Measurements from ENCODE around the gene GRK5. TPM values are rescaled to one million over a fixed set of nuclear protein-coding genes. Genes with fewer than 3 reads are reported as not detected.

Gene GRK5
- total RNA-seq, 3 donors from 2014 or later (not counting 1 experiment from before 2014, with no cell fraction given) = 37.6 to 54.3 (median 47.9) TPM

- TF ChIP-seq, protein P1, sequence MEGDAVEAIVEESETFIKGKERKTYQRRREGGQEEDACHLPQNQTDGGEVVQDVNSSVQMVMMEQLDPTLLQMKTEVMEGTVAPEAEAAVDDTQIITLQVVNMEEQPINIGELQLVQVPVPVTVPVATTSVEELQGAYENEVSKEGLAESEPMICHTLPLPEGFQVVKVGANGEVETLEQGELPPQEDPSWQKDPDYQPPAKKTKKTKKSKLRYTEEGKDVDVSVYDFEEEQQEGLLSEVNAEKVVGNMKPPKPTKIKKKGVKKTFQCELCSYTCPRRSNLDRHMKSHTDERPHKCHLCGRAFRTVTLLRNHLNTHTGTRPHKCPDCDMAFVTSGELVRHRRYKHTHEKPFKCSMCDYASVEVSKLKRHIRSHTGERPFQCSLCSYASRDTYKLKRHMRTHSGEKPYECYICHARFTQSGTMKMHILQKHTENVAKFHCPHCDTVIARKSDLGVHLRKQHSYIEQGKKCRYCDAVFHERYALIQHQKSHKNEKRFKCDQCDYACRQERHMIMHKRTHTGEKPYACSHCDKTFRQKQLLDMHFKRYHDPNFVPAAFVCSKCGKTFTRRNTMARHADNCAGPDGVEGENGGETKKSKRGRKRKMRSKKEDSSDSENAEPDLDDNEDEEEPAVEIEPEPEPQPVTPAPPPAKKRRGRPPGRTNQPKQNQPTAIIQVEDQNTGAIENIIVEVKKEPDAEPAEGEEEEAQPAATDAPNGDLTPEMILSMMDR (IDR thresholded peaks at IDR 0.05) = no peak
- H3K4me1 ChIP-seq (ENCODE audit: control insufficient read depth, insufficient read depth, low read length) = peaks cover 4% of the 10 kb centered on the region
- H3K9me3 ChIP-seq (ENCODE audit: control insufficient read depth, insufficient read depth, low read length) = peaks cover 10% of the 10 kb centered on the region
- no peaks in the 10 kb centered on the region for H3K36me3 ChIP-seq (ENCODE audit: control insufficient read depth, insufficient read depth, low read length)
- Mint-ChIP-seq H3K4me1 (peaks cover 26 to 40% of the 10 kb centered on the region in 2 donors), H3K36me3 (no peaks in the 10 kb centered on the region), H3K4me3 (no peak overlapping the region), H3K9me3 (peaks cover 0 to 2% of the 10 kb centered on the region in 2 donors), H3K27ac (no peak overlapping the region), H3K27me3 (ENCODE audit: low read depth in 2 of 2) (peaks cover 0 to 3% of the 10 kb centered on the region in 2 donors)
- no peak for ATAC-seq
- H3K4me3 ChIP-seq (ENCODE audit: low read length) = no peak overlapping the region
- H3K27me3 ChIP-seq (ENCODE audit: control insufficient read depth, insufficient read depth, low read length) = no peaks in the 10 kb centered on the region
- 98% methylated on average over 5 of the region's 5 CpGs for WGBS (ENCODE audit: insufficient coverage)
- DNase-seq = no peak
- H3K27ac ChIP-seq (ENCODE audit: low read length) = no peak overlapping the region
- intact Hi-C loops (cut with micrococcal nuclease) = no loop called here
Measured at GRCh38 chr10:119349341-119349740, 142.0 kb downstream of the GRK5 start.

- intact Hi-C loops (cut with micrococcal nuclease) = no loop called here
- peaks cover 0 to 3% of the 10 kb centered on the region in 2 donors for H3K27me3 Mint-ChIP-seq (ENCODE audit: low read depth in 2 of 2)
- 88% methylated on average over 9 of the region's 9 CpGs for WGBS (ENCODE audit: insufficient coverage)
- no peaks in the 10 kb centered on the region for H3K4me1 ChIP-seq (ENCODE audit: control insufficient read depth, insufficient read depth, low read length)
- H3K9me3 Mint-ChIP-seq = peaks cover 0 to 2% of the 10 kb centered on the region in 2 donors
- H3K9me3 ChIP-seq (ENCODE audit: control insufficient read depth, insufficient read depth, low read length) = peaks cover 10% of the 10 kb centered on the region
- H3K27ac ChIP-seq (ENCODE audit: low read length) = no peak overlapping the region
- H3K36me3 ChIP-seq (ENCODE audit: control insufficient read depth, insufficient read depth, low read length) = no peaks in the 10 kb centered on the region
- ATAC-seq (no peak), DNase-seq (no peak)
- no peaks in the 10 kb centered on the region for H3K36me3 Mint-ChIP-seq
- H3K4me1 Mint-ChIP-seq = peaks cover 23 to 33% of the 10 kb centered on the region in 2 donors
- H3K27ac Mint-ChIP-seq = no peak overlapping the region
- H3K4me3 ChIP-seq (ENCODE audit: low read length) = no peak overlapping the region
- no peak overlapping the region for H3K4me3 Mint-ChIP-seq
- TF ChIP-seq, protein P1 (IDR thresholded peaks at IDR 0.05) = no peak
- H3K27me3 ChIP-seq (ENCODE audit: control insufficient read depth, insufficient read depth, low read length) = no peaks in the 10 kb centered on the region
Measured at GRCh38 chr10:119349937-119350501, 142.6 kb downstream of the GRK5 start.

DNA sequence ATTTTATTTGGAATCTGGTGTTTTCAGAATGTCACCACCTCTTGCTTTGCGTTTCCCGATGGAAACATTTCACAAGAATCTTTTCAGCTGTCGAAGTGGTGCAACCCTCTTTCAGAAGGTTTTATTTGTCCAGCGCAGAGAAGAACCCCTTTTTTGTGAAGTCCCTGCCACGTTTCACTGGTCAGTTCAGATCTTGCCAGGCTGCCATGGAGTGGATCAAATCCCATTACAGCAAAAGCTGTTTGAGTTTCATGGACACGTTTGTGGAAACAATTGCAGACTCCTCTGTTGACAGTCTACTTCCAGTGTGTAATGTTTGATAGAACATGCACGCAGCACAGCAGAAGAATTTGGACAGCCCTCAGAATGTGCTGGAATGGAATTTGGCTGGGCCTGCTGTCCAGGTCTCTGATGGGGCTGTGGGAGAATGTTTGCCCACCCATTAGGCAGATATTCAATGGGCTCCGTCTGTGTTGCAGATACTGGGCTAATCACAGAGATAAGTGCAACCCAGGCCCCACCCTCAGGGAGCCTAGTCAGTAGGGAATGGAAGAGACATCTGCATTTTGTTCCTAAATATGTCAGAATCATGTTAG, 143.2 kb downstream of the GRK5 start:
- TF ChIP-seq, protein P1 (IDR thresholded peaks at IDR 0.05) = no peak
- no peak overlapping the region for H3K27ac Mint-ChIP-seq
- Histone ChIP-seq H3K4me1 (ENCODE audit: control insufficient read depth, insufficient read depth, low read length) (no peaks in the 10 kb centered on the region), H3K27me3 (ENCODE audit: control insufficient read depth, insufficient read depth, low read length) (no peaks in the 10 kb centered on the region), H3K36me3 (ENCODE audit: control insufficient read depth, insufficient read depth, low read length) (no peaks in the 10 kb centered on the region), H3K9me3 (ENCODE audit: control insufficient read depth, insufficient read depth, low read length) (peaks cover 13% of the 10 kb centered on the region), H3K4me3 (ENCODE audit: low read length) (no peak overlapping the region), H3K27ac (ENCODE audit: low read length) (no peak overlapping the region)
- H3K27me3 Mint-ChIP-seq (ENCODE audit: low read depth in 2 of 2) = no peaks in the 10 kb centered on the region
- H3K9me3 Mint-ChIP-seq = peaks cover under 1 to 2% of the 10 kb centered on the region in 2 donors
- no peak for ATAC-seq
- DNase-seq = no peak
- peaks cover under 1% of the 10 kb centered on the region for H3K36me3 Mint-ChIP-seq
- 94% methylated on average over 8 of the region's 8 CpGs for WGBS (ENCODE audit: insufficient coverage)
- H3K4me3 Mint-ChIP-seq = no peak overlapping the region
- intact Hi-C loops (cut with micrococcal nuclease) = no loop called here
- peaks cover 17 to 27% of the 10 kb centered on the region in 2 donors for H3K4me1 Mint-ChIP-seq

All from natural killer cell (primary cell).